Thymus (tissue), 11 donors: Measurements from ENCODE around the gene CHRNA7. TPM values are rescaled to one million over a fixed set of nuclear protein-coding genes. Genes with fewer than 3 reads are reported as not detected.

Experiments used
- DNase-seq, 9 donors: peaks; one replicate each; pipeline ENCODE4 v3.0.0-alpha.2; 2013; ENCODE audit warnings: low spot score in 9 of 9, low read depth in 6 of 9, missing footprints in 1 of 9
- H3K27ac ChIP-seq, 2 donors: one replicate each; pipeline ENCODE4 v1.5.1; 2013; ENCODE audit warnings: control low read depth in 1 of 2, low read depth in 1 of 2, low read length in 1 of 2, mild to moderate bottlenecking in 1 of 2, moderate library complexity in 1 of 2
- H3K27me3 ChIP-seq, 2 donors: one replicate each; pipeline ENCODE4 v1.5.1; 2013; ENCODE audit warnings: low read length in 1 of 2; ENCODE audit not compliant: control insufficient read depth in 2 of 2, insufficient read depth in 1 of 2
- H3K36me3 ChIP-seq, 2 donors: one replicate each; pipeline ENCODE4 v1.5.1; 2013; ENCODE audit warnings: low read length in 1 of 2, mild to moderate bottlenecking in 1 of 2, moderate library complexity in 1 of 2; ENCODE audit not compliant: control insufficient read depth in 2 of 2, insufficient read depth in 2 of 2
- H3K4me1 ChIP-seq, 2 donors: one replicate each; pipeline ENCODE4 v1.5.1; 2013; ENCODE audit warnings: low read length in 2 of 2; ENCODE audit not compliant: control insufficient read depth in 2 of 2, insufficient read depth in 2 of 2
- H3K4me3 ChIP-seq, 2 donors: one replicate each; pipeline ENCODE4 v1.5.1; 2013; ENCODE audit warnings: low read length in 2 of 2, control low read depth in 1 of 2, mild to moderate bottlenecking in 1 of 2
- H3K9me3 ChIP-seq, 2 donors: one replicate each; pipeline ENCODE4 v1.5.1; 2013; ENCODE audit warnings: low read length in 1 of 2, mild to moderate bottlenecking in 1 of 2; ENCODE audit not compliant: control insufficient read depth in 2 of 2, insufficient read depth in 1 of 2
- WGBS: extraction: QIAGEN DNeasy Blood & Tissue Kit; methylation state at CpG from one replicate; pipeline ENCODE4 v1.1.7; 2013; 5-methylcytosine and 5-hydroxymethylcytosine counted together
- polyA plus RNA-seq: library from polyadenylated mRNA; stranded (reverse); fragments of 200-250 nt; gene quantifications from one replicate; pipeline ENCODE4 v1.2.3, GENCODE V29; 2013
- total RNA-seq: library from RNA; stranded (reverse); fragments of 120-200 nt; gene quantifications from one replicate; pipeline ENCODE4 v1.2.4, GENCODE V29; 2013
- donor health status: healthy.

The CHRNA7 gene
- total and polyA plus RNA-seq, 2 donors = 0.61 to 1.1 TPM

DNA sequence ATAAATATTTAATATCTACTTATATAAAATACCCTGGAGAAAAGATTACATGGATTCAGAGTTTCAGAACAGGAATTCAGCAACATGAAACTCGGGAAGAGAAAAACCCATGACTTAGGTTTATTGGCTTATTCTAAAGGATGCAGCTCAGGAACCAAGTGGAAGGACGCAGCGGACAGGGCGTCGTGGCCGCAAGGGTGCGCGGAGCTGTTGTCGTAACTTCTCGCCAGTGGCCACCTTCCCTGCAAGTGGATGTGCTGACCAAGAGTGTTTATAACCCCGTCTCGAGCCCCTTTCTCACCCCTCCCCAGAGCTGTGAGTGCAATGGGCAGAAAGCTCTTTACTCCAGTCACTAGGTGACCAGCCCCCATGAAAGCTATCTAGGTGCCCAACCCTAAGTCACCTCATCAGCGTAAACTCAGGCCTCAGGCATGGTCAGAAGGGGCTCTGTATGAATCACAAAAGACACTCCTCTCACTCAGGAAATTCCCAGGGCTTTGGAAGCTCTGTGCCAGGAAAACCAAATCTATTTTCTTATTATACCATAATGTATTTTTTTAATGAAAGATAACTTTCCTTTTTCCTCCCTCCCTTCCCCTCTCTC lies 77.3 kb downstream of the CHRNA7 start:
- Histone ChIP-seq H3K27ac (no peak overlapping the region), H3K27me3 (no peaks in the 10 kb centered on the region), H3K36me3 (no peaks in the 10 kb centered on the region), H3K4me1 (no peaks in the 10 kb centered on the region), H3K4me3 (no peak overlapping the region), H3K9me3 (no peaks in the 10 kb centered on the region)
- 97% methylated on average over 13 of the region's 13 CpGs for WGBS
- DNase-seq = no peak

DNA sequence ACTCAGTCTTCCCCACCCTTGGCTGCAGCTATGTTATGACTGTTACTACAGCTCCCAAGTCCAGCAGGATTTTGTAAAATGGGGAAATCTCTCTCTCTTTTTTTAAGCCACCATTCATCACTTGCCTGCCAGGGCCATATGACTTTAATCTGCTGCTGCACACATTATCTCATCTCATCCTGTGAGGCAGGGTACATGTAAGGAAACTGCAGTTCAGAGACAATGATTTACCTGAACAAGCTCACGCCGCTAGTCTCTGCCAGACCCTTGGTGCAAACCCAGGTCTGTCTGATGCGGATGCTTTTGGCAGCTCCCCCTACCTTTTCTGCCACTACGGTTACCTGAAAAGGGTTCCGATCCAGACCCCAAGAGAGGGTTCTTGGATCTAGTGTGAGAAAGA lies 78.3 kb downstream of the CHRNA7 start:
- WGBS = 98% methylated on average over 5 of the region's 5 CpGs
- H3K27me3 ChIP-seq = no peaks in the 10 kb centered on the region
- H3K9me3 ChIP-seq = no peaks in the 10 kb centered on the region
- DNase-seq = no peak
- H3K36me3 ChIP-seq = no peaks in the 10 kb centered on the region
- H3K4me1 ChIP-seq = no peaks in the 10 kb centered on the region
- H3K27ac ChIP-seq = no peak overlapping the region
- no peak overlapping the region for H3K4me3 ChIP-seq

GRCh38 chr15:32112101-32112500 lies 81.8 kb downstream of the CHRNA7 start:
- no peak overlapping the region for H3K27ac ChIP-seq
- H3K4me3 ChIP-seq = no peak overlapping the region
- no peak for DNase-seq
- H3K4me1 ChIP-seq = no peaks in the 10 kb centered on the region
- H3K9me3 ChIP-seq = no peaks in the 10 kb centered on the region
- H3K27me3 ChIP-seq = no peaks in the 10 kb centered on the region
- WGBS = 96% methylated on average over 8 of the region's 8 CpGs
- H3K36me3 ChIP-seq = no peaks in the 10 kb centered on the region

DNA sequence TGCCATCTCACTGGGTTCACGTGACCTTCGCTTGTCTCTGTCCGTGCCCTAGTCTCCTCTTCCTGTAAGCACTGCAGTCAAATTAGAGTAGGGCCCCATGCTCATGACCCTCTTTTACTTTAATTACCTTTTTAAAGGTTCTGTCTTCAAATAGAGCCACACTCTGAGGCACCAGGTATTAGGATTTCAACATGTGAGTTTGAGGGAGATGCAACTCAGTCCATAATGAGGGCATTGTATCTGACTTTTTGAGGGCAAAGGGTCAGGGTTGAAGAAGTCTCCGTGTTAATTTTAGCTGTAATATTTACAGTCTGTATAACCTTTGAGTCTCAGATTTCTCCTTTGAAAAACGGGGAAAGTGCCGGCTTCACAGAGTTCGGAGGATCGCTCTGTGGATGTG lies 82.9 kb downstream of the CHRNA7 start:
- Histone ChIP-seq H3K4me3 (no peak overlapping the region), H3K9me3 (no peaks in the 10 kb centered on the region), H3K4me1 (no peaks in the 10 kb centered on the region), H3K36me3 (no peaks in the 10 kb centered on the region), H3K27me3 (no peaks in the 10 kb centered on the region), H3K27ac (no peak overlapping the region)
- 95% methylated on average over 8 of the region's 8 CpGs for WGBS
- DNase-seq = no peak

- Histone ChIP-seq H3K27me3 (no peaks in the 10 kb centered on the region), H3K4me3 (no peak overlapping the region), H3K4me1 (no peaks in the 10 kb centered on the region), H3K36me3 (no peaks in the 10 kb centered on the region), H3K9me3 (no peaks in the 10 kb centered on the region), H3K27ac (no peak overlapping the region)
- WGBS = 88% methylated on average over 4 of the region's 4 CpGs
- DNase-seq = no peak
Measured at GRCh38 chr15:32117122-32117521, 86.8 kb downstream of the CHRNA7 start.

- Histone ChIP-seq H3K27me3 (no peaks in the 10 kb centered on the region), H3K9me3 (no peaks in the 10 kb centered on the region), H3K4me3 (no peak overlapping the region), H3K36me3 (no peaks in the 10 kb centered on the region), H3K4me1 (no peaks in the 10 kb centered on the region), H3K27ac (no peak overlapping the region)
- 89% methylated on average over 3 of the region's 3 CpGs for WGBS
- no peak for DNase-seq
Measured at GRCh38 chr15:32119286-32119685, 89.0 kb downstream of the CHRNA7 start.

DNA sequence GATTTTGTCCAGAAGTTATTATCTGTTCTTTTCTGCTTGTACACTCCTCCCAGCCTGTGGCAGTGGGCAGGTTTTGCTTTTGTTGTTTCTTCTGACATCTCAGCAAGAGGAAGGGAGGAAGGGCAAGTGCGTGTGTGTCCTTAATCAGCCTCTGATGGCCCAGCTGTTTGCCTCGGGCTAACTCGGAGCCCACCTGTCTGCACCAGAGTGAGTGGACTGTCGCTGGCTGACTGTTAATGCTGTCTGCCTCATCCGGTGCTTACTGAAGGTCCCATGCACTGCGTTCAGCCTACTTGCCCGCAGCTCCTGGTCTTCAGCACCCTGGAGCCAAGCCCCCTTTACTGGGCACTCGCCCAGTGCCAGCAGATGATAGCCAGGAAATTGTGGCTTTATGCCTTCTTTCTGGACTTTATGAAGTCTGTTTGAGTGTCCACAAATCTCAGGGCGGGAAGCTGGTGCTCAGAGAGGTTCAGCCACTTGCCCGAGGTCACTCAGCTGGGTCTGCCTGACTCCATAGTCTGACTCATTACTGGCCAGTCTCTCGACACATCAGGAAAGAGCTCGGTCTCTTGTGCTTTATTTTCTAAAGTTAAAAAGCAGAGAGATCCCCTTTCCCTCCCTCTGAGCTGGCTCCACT lies 89.5 kb downstream of the CHRNA7 start:
- WGBS = 81% methylated on average over 12 of the region's 12 CpGs
- Histone ChIP-seq H3K9me3 (no peaks in the 10 kb centered on the region), H3K27me3 (no peaks in the 10 kb centered on the region), H3K4me3 (no peak overlapping the region), H3K27ac (no peak overlapping the region), H3K36me3 (no peaks in the 10 kb centered on the region), H3K4me1 (no peaks in the 10 kb centered on the region)
- no peak for DNase-seq

GRCh38 chr15:32120577-32121383 lies 90.5 kb downstream of the CHRNA7 start:
- Histone ChIP-seq H3K4me1 (no peaks in the 10 kb centered on the region), H3K36me3 (no peaks in the 10 kb centered on the region), H3K27ac (no peak overlapping the region), H3K4me3 (no peak overlapping the region), H3K9me3 (no peaks in the 10 kb centered on the region), H3K27me3 (no peaks in the 10 kb centered on the region)
- 93% methylated on average over 23 of the region's 23 CpGs for WGBS
- DNase-seq = no peak

- Histone ChIP-seq H3K9me3 (no peaks in the 10 kb centered on the region), H3K27me3 (no peaks in the 10 kb centered on the region), H3K4me3 (no peak overlapping the region), H3K27ac (no peak overlapping the region), H3K4me1 (no peaks in the 10 kb centered on the region), H3K36me3 (no peaks in the 10 kb centered on the region)
- DNase-seq = no peak
- WGBS = 94% methylated on average over 6 of the region's 6 CpGs
Measured at GRCh38 chr15:32121384-32121695, 91.0 kb downstream of the CHRNA7 start.
